Right renal pelvis (tissue), 4 donors: ENCODE measurements around the gene PCSK1. TPM values are rescaled to one million over a fixed set of nuclear protein-coding genes. Genes with fewer than 3 reads are reported as not detected.
"Not testable (repeated sequence)": the region's sequence is repeated elsewhere in the genome, so short reads cannot be mapped to it uniquely, and the experiment has no call there.

Experiments
- DNase-seq, 4 donors: peaks; one replicate each; pipeline ENCODE4 v3.0.0-alpha.2; 2013; ENCODE audit warnings: low read depth in 4 of 4, low spot score in 3 of 4, missing footprints in 1 of 4
- polyA plus RNA-seq, 4 donors: library from polyadenylated mRNA; unstranded; fragments of 120-200 nt; gene quantifications; one replicate each; pipeline ENCODE4 v1.2.1, GENCODE V29; 2013; ENCODE audit not compliant: insufficient read length in 4 of 4

PCSK1 gene
- polyA plus RNA-seq, 4 donors: 0.14 to 0.30 (median 0.20) TPM

- DNase-seq: no peak
These were observed 5.2 kb downstream of the PCSK1 start for GRCh38 chr5:96427824-96428223.

- no peak for DNase-seq
These were observed 6.2 kb downstream of the PCSK1 start for GRCh38 chr5:96426831-96427230.

- no peak for DNase-seq
These were observed 7.6 kb downstream of the PCSK1 start for GRCh38 chr5:96425443-96425842.

- DNase-seq: no peak
These were observed 17.2 kb downstream of the PCSK1 start for GRCh38 chr5:96415897-96416296.

- DNase-seq: no peak
These were observed 20.1 kb downstream of the PCSK1 start for GRCh38 chr5:96412868-96413449.

- DNase-seq: no peak
These were observed 23.0 kb downstream of the PCSK1 start for GRCh38 chr5:96410013-96410412.

GRCh38 chr5:96408841-96409538 is 24.1 kb downstream of the PCSK1 start:
- DNase-seq: no peak

GRCh38 chr5:96408210-96408777 is 24.8 kb downstream of the PCSK1 start:
- no peak for DNase-seq

- DNase-seq: no peak
These were observed 25.6 kb downstream of the PCSK1 start for GRCh38 chr5:96407436-96407835.

- DNase-seq: no peak
These were observed 28.7 kb downstream of the PCSK1 start for GRCh38 chr5:96404191-96404867.

GRCh38 chr5:96402500-96402899 is 30.5 kb downstream of the PCSK1 start:
- DNase-seq: no peak

- DNase-seq: no peak
These were observed 36.2 kb downstream of the PCSK1 start for GRCh38 chr5:96396878-96397277.

- DNase-seq: not testable (repeated sequence)
These were observed 37.8 kb downstream of the PCSK1 start for GRCh38 chr5:96395295-96395694.

- DNase-seq: no peak
These were observed 41.1 kb downstream of the PCSK1 start for GRCh38 chr5:96391921-96392320.

- DNase-seq: no peak
These were observed 44.9 kb downstream of the PCSK1 start for GRCh38 chr5:96388176-96388575.

- no peak for DNase-seq
These were observed 45.4 kb downstream of the PCSK1 start for GRCh38 chr5:96387616-96388015.

GRCh38 chr5:96385538-96385937 is 47.5 kb downstream of the PCSK1 start:
- no peak for DNase-seq

GRCh38 chr5:96384353-96384752 is 48.7 kb downstream of the PCSK1 start:
- no peak for DNase-seq

- DNase-seq: no peak
These were observed 51.5 kb downstream of the PCSK1 start for GRCh38 chr5:96381526-96381925.

GRCh38 chr5:96379896-96380295 is 53.2 kb downstream of the PCSK1 start:
- DNase-seq: no peak

- no peak for DNase-seq
These were observed 55.5 kb downstream of the PCSK1 start for GRCh38 chr5:96377597-96377996.

GRCh38 chr5:96377167-96377566 is 55.9 kb downstream of the PCSK1 start:
- no peak for DNase-seq
